GM18867 (cell line): ENCODE measurements around the gene SLC35F6.

Source experiments
- ATAC-seq: cut with Tn5 transposase; IDR thresholded peaks from one replicate; pipeline ENCODE4 v1.9.1; 2021; ENCODE audit warnings: mild to moderate bottlenecking, moderate library complexity; ENCODE audit not compliant: unreplicated experiment

SLC35F6 gene

GRCh38 chr2:26764078-26764887, at the start of gene SLC35F6:
Gene SLC35F6, plus strand, starts transcription at chr2:26764284. Its CDS starts 66 bp downstream, at chr2:26764350.
- peak; percentile 87 for ATAC-seq

GRCh38 chr2:26715528-26716270, 48.4 kb upstream of the SLC35F6 start:
- no peak for ATAC-seq

- no peak for ATAC-seq
Observed at GRCh38 chr2:26716340-26716739, 47.7 kb upstream of the SLC35F6 start.

- no peak for ATAC-seq
Observed at GRCh38 chr2:26716769-26717168, 47.3 kb upstream of the SLC35F6 start.

GRCh38 chr2:26717362-26717761, 46.7 kb upstream of the SLC35F6 start:
- ATAC-seq = no peak

- no peak for ATAC-seq
Observed at GRCh38 chr2:26718949-26719686, 45.0 kb upstream of the SLC35F6 start.

- ATAC-seq = no peak
Observed at GRCh38 chr2:26720322-26721114, 43.6 kb upstream of the SLC35F6 start.

GRCh38 chr2:26721115-26722032, 42.7 kb upstream of the SLC35F6 start:
- no peak for ATAC-seq

GRCh38 chr2:26722328-26722727, 41.8 kb upstream of the SLC35F6 start:
- no peak for ATAC-seq

GRCh38 chr2:26722911-26723310, 41.2 kb upstream of the SLC35F6 start:
- no peak for ATAC-seq

- no peak for ATAC-seq
Observed at GRCh38 chr2:26723475-26723874, 40.6 kb upstream of the SLC35F6 start.

GRCh38 chr2:26723991-26724750, 39.9 kb upstream of the SLC35F6 start:
- no peak for ATAC-seq

GRCh38 chr2:26724784-26725520, 39.1 kb upstream of the SLC35F6 start:
- ATAC-seq = no peak

- no peak for ATAC-seq
Observed at GRCh38 chr2:26725521-26725820, 38.6 kb upstream of the SLC35F6 start.

GRCh38 chr2:26726228-26726627, 37.9 kb upstream of the SLC35F6 start:
- no peak for ATAC-seq

- ATAC-seq = no peak
Observed at GRCh38 chr2:26727641-26728561, 36.2 kb upstream of the SLC35F6 start.

- no peak for ATAC-seq
Observed at GRCh38 chr2:26729311-26729710, 34.8 kb upstream of the SLC35F6 start.
